MM.1S (cell line): ENCODE data around the gene FETUB.

Experiments used
- DNase-seq: peaks from one replicate; pipeline ENCODE4 v3.0.0-alpha.2; 2015
- H2AFZ ChIP-seq: fragments of 300-600 bp; sonication (generic); 2 replicates; pipeline ENCODE4 v1.6.0; 2016; ENCODE audit warnings: antibody characterized with exemption, low read length
- H3F3A ChIP-seq: fragments of 300-600 bp; sonication (generic); 2 replicates; pipeline ENCODE4 v1.6.1; 2016; ENCODE audit warnings: mild to moderate bottlenecking, antibody characterized with exemption, low read length, moderate library complexity, mixed read lengths; ENCODE audit not compliant: insufficient read depth
- H3K27ac ChIP-seq: fragments of 300-600 bp; sonication (generic); 2 replicates; pipeline ENCODE4 v1.5.1; 2016; ENCODE audit warnings: mild to moderate bottlenecking, low read length
- H3K27me3 ChIP-seq: fragments of 300-600 bp; sonication (generic); replicated peaks from 2 replicates; pipeline ENCODE4 v1.6.0; 2016; ENCODE audit warnings: low read length; ENCODE audit not compliant: insufficient read depth
- H3K36me3 ChIP-seq: fragments of 300-600 bp; sonication (generic); replicated peaks from 2 replicates; pipeline ENCODE4 v1.6.1; 2016; ENCODE audit warnings: mild to moderate bottlenecking, low read length, mixed read lengths; ENCODE audit not compliant: insufficient read depth
- H3K4me1 ChIP-seq: fragments of 300-600 bp; sonication (generic); 2 replicates; pipeline ENCODE4 v1.6.1; 2016; ENCODE audit warnings: low read length, mixed read lengths
- H3K4me2 ChIP-seq: fragments of 300-600 bp; sonication (generic); 2 replicates; pipeline ENCODE4 v1.6.0; 2016; ENCODE audit warnings: low read depth, low read length
- H3K4me3 ChIP-seq: fragments of 300-600 bp; sonication (generic); 2 replicates; pipeline ENCODE4 v1.5.1; 2016; ENCODE audit warnings: low read length, mixed read lengths
- H3K79me2 ChIP-seq: fragments of 300-600 bp; sonication (generic); 2 replicates; pipeline ENCODE4 v1.6.1; 2016; ENCODE audit warnings: mixed run types, low read length, mixed read lengths
- H3K9ac ChIP-seq: fragments of 300-600 bp; sonication (generic); 2 replicates; pipeline ENCODE4 v1.6.1; 2016; ENCODE audit warnings: low read length, mixed read lengths
- H3K9me2 ChIP-seq: fragments of 300-600 bp; sonication (generic); replicated peaks from 2 replicates; pipeline ENCODE4 v1.6.1; 2016; ENCODE audit warnings: mild to moderate bottlenecking, low read length, mixed read lengths; ENCODE audit not compliant: insufficient read depth
- H3K9me3 ChIP-seq: fragments of 300-600 bp; sonication (generic); replicated peaks from 2 replicates; pipeline ENCODE4 v1.6.1; 2016; ENCODE audit warnings: mild to moderate bottlenecking, low read length, mixed read lengths; ENCODE audit not compliant: insufficient read depth
- H4K20me1 ChIP-seq: fragments of 300-600 bp; sonication (generic); 2 replicates; pipeline ENCODE4 v1.6.1; 2016; ENCODE audit warnings: mild to moderate bottlenecking, low read length, moderate library complexity, mixed read lengths; ENCODE audit not compliant: insufficient read depth
- CTCF ChIP-seq: fragments of 300-600 bp; sonication (generic); IDR thresholded peaks from 2 replicates; pipeline ENCODE4 v1.5.1; 2016; ENCODE audit warnings: antibody characterized with exemption, low read length, mixed read lengths
- EZH2 ChIP-seq: fragments of 300-600 bp; sonication (generic); optimal IDR thresholded peaks from 2 replicates; pipeline ENCODE3; 2017; ENCODE audit warnings: low read depth, mild to moderate bottlenecking, antibody characterized with exemption, low read length, mixed read lengths
- EZH2phosphoT487 ChIP-seq: fragments of 300-600 bp; sonication (generic); IDR thresholded peaks from 2 replicates; pipeline ENCODE4 v1.6.1; 2018; ENCODE audit warnings: antibody characterized with exemption, low read length

The FETUB gene

GRCh38 chr3:186646106-186646505 lies 5.9 kb downstream of the FETUB start:
- peaks cover 21% of the 10 kb centered on the region for H3F3A ChIP-seq
- no peaks in the 10 kb centered on the region; the same call in 1 of the 2 replicates for H3K9me3 ChIP-seq
- no peaks in the 10 kb centered on the region for H3K36me3 ChIP-seq
- no peak overlapping the region for H3K9ac ChIP-seq
- no peak overlapping the region for H2AFZ ChIP-seq
- H3K27ac ChIP-seq: peak overlapping the region; percentile 26; the same call in 1 of the 2 replicates
- H3K79me2 ChIP-seq: no peaks in the 10 kb centered on the region
- peaks cover 65% of the 10 kb centered on the region for H3K4me1 ChIP-seq
- peak overlapping the region; percentile 35 for H3K4me2 ChIP-seq
- H3K27me3 ChIP-seq: no peaks in the 10 kb centered on the region
- H4K20me1 ChIP-seq: no peaks in the 10 kb centered on the region
- no peak for DNase-seq
- no peak overlapping the region for H3K4me3 ChIP-seq
- TF ChIP-seq EZH2 (no peak), EZH2phosphoT487 (no peak), CTCF (no peak)
- H3K9me2 ChIP-seq: no peaks in the 10 kb centered on the region

- no peaks in the 10 kb centered on the region for H3K9me2 ChIP-seq
- H3F3A ChIP-seq: peaks cover 21% of the 10 kb centered on the region
- H3K4me3 ChIP-seq: peak overlapping the region; percentile 10; the same call in 1 of the 2 replicates
- DNase-seq: peak; percentile 83
- no peaks in the 10 kb centered on the region for H3K36me3 ChIP-seq
- peak overlapping the region; percentile 26; the same call in 1 of the 2 replicates for H3K27ac ChIP-seq
- no peaks in the 10 kb centered on the region for H3K79me2 ChIP-seq
- TF ChIP-seq EZH2: no peak
- no peak for TF ChIP-seq EZH2phosphoT487
- TF ChIP-seq CTCF: no peak
- H2AFZ ChIP-seq: no peak overlapping the region
- peak overlapping the region; percentile 35 for H3K4me2 ChIP-seq
- H3K27me3 ChIP-seq: no peaks in the 10 kb centered on the region
- no peak overlapping the region for H3K9ac ChIP-seq
- no peaks in the 10 kb centered on the region for H4K20me1 ChIP-seq
- no peaks in the 10 kb centered on the region; the same call in 1 of the 2 replicates for H3K9me3 ChIP-seq
- peaks cover 62% of the 10 kb centered on the region for H3K4me1 ChIP-seq
Measured at GRCh38 chr3:186646841-186647240, 6.6 kb downstream of the FETUB start.

GRCh38 chr3:186648851-186649250 lies 8.7 kb downstream of the FETUB start:
- Histone ChIP-seq H4K20me1 (no peaks in the 10 kb centered on the region), H3K9ac (no peak overlapping the region), H3K27me3 (no peaks in the 10 kb centered on the region), H2AFZ (no peak overlapping the region), H3K4me3 (no peak overlapping the region), H3K27ac (no peak overlapping the region), H3K4me2 (no peak overlapping the region), H3K9me2 (no peaks in the 10 kb centered on the region), H3F3A (peaks cover 15% of the 10 kb centered on the region; the same call in 1 of the 2 replicates), H3K36me3 (no peaks in the 10 kb centered on the region), H3K4me1 (peaks cover 42% of the 10 kb centered on the region), H3K79me2 (no peaks in the 10 kb centered on the region), H3K9me3 (no peaks in the 10 kb centered on the region; the same call in 1 of the 2 replicates)
- TF ChIP-seq EZH2 (no peak), EZH2phosphoT487 (no peak), CTCF (no peak)
- no peak for DNase-seq
